PC-3 (cell line): ENCODE data around the gene RYR2.

Experiments
- EZH2 ChIP-seq: fragments of 300-600 bp; sonication (generic); IDR thresholded peaks from one replicate; pipeline ENCODE4 v1.6.1; 2017; ENCODE audit warnings: antibody characterized with exemption, mild to moderate bottlenecking, low read length; ENCODE audit not compliant: unreplicated experiment
- EZH2phosphoT487 ChIP-seq: fragments of 300-600 bp; sonication (generic); IDR thresholded peaks from 2 replicates; pipeline ENCODE4 v1.6.1; 2018; ENCODE audit warnings: mild to moderate bottlenecking, antibody characterized with exemption, low read length, borderline replicate concordance
- TF ChIP-seq, protein P1 (sequence below): fragments of 300-600 bp; sonication (generic); conservative IDR thresholded peaks from 2 replicates; pipeline ENCODE4 v1.5.1; 2017; ENCODE audit warnings: antibody characterized with exemption, low read depth, mild to moderate bottlenecking, low read length

DNA sequence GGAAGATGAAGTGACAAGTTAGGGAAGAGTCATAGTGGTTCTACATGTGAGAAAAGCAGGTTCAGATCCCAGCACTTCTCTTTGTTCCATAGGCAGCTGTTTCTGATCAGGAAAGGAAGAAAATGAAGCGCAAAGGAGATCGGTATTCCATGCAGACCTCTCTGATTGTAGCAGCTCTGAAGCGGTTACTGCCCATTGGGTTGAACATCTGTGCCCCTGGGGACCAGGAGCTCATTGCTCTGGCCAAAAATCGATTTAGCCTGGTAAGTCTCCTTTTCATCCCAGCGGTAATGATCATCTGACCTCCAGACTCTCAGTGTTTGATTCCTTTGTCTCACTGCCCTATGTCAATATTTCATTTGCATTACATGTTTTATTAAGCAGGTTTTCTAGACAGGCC, 675.1 kb downstream of the RYR2 start:
- TF ChIP-seq, protein P1, sequence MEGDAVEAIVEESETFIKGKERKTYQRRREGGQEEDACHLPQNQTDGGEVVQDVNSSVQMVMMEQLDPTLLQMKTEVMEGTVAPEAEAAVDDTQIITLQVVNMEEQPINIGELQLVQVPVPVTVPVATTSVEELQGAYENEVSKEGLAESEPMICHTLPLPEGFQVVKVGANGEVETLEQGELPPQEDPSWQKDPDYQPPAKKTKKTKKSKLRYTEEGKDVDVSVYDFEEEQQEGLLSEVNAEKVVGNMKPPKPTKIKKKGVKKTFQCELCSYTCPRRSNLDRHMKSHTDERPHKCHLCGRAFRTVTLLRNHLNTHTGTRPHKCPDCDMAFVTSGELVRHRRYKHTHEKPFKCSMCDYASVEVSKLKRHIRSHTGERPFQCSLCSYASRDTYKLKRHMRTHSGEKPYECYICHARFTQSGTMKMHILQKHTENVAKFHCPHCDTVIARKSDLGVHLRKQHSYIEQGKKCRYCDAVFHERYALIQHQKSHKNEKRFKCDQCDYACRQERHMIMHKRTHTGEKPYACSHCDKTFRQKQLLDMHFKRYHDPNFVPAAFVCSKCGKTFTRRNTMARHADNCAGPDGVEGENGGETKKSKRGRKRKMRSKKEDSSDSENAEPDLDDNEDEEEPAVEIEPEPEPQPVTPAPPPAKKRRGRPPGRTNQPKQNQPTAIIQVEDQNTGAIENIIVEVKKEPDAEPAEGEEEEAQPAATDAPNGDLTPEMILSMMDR: no peak
- TF ChIP-seq EZH2 (no peak), EZH2phosphoT487 (no peak)
